Liver (tissue), 9 donors: ENCODE measurements around the gene PTPRD. TPM values are rescaled to one million over a fixed set of nuclear protein-coding genes. Genes with fewer than 3 reads are reported as not detected.

Source experiments
- DNase-seq: peaks from one replicate; pipeline ENCODE4 v3.0.0-alpha.2; 2017; ENCODE audit warnings: low spot score
- H3K27ac ChIP-seq, 2 donors: one replicate each; pipeline ENCODE4 v1.7.0; 2013; ENCODE audit warnings: inconsistent platforms in 2 of 2, low read length in 2 of 2, control low read depth in 1 of 2, low read depth in 1 of 2, mild to moderate bottlenecking in 1 of 2
- H3K27me3 ChIP-seq, 4 donors: one replicate each; pipeline versions ENCODE4 v1.6.1 to v1.7.0; 2013; ENCODE audit warnings: low read length in 3 of 4, inconsistent platforms in 1 of 4, mild to moderate bottlenecking in 1 of 4, moderate library complexity in 1 of 4; ENCODE audit not compliant: control insufficient read depth in 4 of 4, insufficient read depth in 4 of 4
- H3K36me3 ChIP-seq, 4 donors: one replicate each; pipeline versions ENCODE4 v1.6.1 to v1.7.0; 2013; ENCODE audit warnings: low read length in 3 of 4, mild to moderate bottlenecking in 3 of 4, low read depth in 1 of 4, moderate library complexity in 1 of 4; ENCODE audit not compliant: control insufficient read depth in 4 of 4, insufficient read depth in 3 of 4
- H3K4me1 ChIP-seq, 4 donors: one replicate each; pipeline versions ENCODE4 v1.6.1 to v1.7.0; 2013; ENCODE audit warnings: low read length in 3 of 4, mild to moderate bottlenecking in 3 of 4, moderate library complexity in 1 of 4; ENCODE audit not compliant: control insufficient read depth in 4 of 4, insufficient read depth in 4 of 4
- H3K4me3 ChIP-seq, 3 donors: one replicate each; pipeline versions ENCODE4 v1.6.1 to v1.7.0; 2013; ENCODE audit warnings: low read length in 3 of 3, control low read depth in 1 of 3, low read depth in 1 of 3, mild to moderate bottlenecking in 1 of 3
- H3K9ac ChIP-seq, 2 donors: one replicate each; pipeline ENCODE4 v1.7.0; 2013; ENCODE audit warnings: low read length in 2 of 2, mild to moderate bottlenecking in 2 of 2, moderate library complexity in 2 of 2, control low read depth in 1 of 2, low read depth in 1 of 2
- H3K9me3 ChIP-seq, 4 donors: one replicate each; pipeline versions ENCODE4 v1.6.1 to v1.7.0; 2013; ENCODE audit warnings: low read length in 3 of 4; ENCODE audit not compliant: control insufficient read depth in 4 of 4
- EGR1 ChIP-seq, 2 donors: IDR thresholded peaks; 2 replicates each; pipeline ENCODE4 v1.6.1; 2016 to 2018; ENCODE audit warnings: antibody characterized with exemption in 2 of 2, low read depth in 2 of 2
- FOXA1 ChIP-seq: IDR thresholded peaks from 2 replicates; pipeline ENCODE4 v1.6.1; 2016; ENCODE audit warnings: antibody characterized with exemption
- FOXA2 ChIP-seq: IDR thresholded peaks from 2 replicates; pipeline ENCODE4 v1.6.1; 2016; ENCODE audit warnings: antibody characterized with exemption
- GABPA ChIP-seq, 2 donors: IDR thresholded peaks in 1 of 2; conservative IDR thresholded peaks in 1 of 2; 2 replicates each; pipeline ENCODE4 v1.6.1; 2016; ENCODE audit warnings: antibody characterized with exemption in 2 of 2, mild to moderate bottlenecking in 1 of 2, moderate library complexity in 1 of 2
- HNF4A ChIP-seq, 2 donors: conservative IDR thresholded peaks; 2 replicates each; pipeline ENCODE4 v1.6.1; 2016; ENCODE audit warnings: antibody characterized with exemption in 2 of 2, mild to moderate bottlenecking in 2 of 2
- HNF4G ChIP-seq: IDR thresholded peaks from 2 replicates; pipeline ENCODE4 v1.6.1; 2016; ENCODE audit warnings: antibody characterized with exemption
- JUND ChIP-seq, 2 donors: IDR thresholded peaks; 2 replicates each; pipeline ENCODE4 v1.6.1; 2016; ENCODE audit warnings: antibody characterized with exemption in 2 of 2
- NR2F2 ChIP-seq: IDR thresholded peaks from 2 replicates; pipeline ENCODE4 v1.6.1; 2016; ENCODE audit warnings: antibody characterized with exemption
- RAD21 ChIP-seq, 2 donors: IDR thresholded peaks; 2 replicates each; pipeline ENCODE4 v1.6.1; 2016; ENCODE audit warnings: antibody characterized with exemption in 2 of 2, mild to moderate bottlenecking in 2 of 2
- REST ChIP-seq: IDR thresholded peaks from 2 replicates; pipeline ENCODE4 v1.6.1; 2016; ENCODE audit warnings: antibody characterized with exemption, mild to moderate bottlenecking
- RXRA ChIP-seq, 2 donors: IDR thresholded peaks; 2 replicates each; pipeline ENCODE4 v1.6.1; 2017 to 2018; ENCODE audit warnings: antibody characterized with exemption in 2 of 2, mild to moderate bottlenecking in 1 of 2
- SP1 ChIP-seq: IDR thresholded peaks from 2 replicates; pipeline ENCODE4 v1.6.1; 2018; ENCODE audit warnings: antibody characterized with exemption, mild to moderate bottlenecking
- YY1 ChIP-seq: IDR thresholded peaks from 2 replicates; pipeline ENCODE4 v1.6.1; 2016; ENCODE audit warnings: antibody characterized with exemption, mild to moderate bottlenecking
- ZBTB33 ChIP-seq: IDR thresholded peaks from 2 replicates; pipeline ENCODE4 v1.6.1; 2016; ENCODE audit warnings: antibody characterized with exemption
- WGBS: extraction: QIAGEN DNeasy Blood & Tissue Kit; methylation state at CpG from one replicate; pipeline ENCODE4 v1.1.7; 2013; 5-methylcytosine and 5-hydroxymethylcytosine counted together
- polyA plus RNA-seq, 2 donors: library from polyadenylated mRNA; stranded (reverse) in 1 of 2; unstranded in 1 of 2; fragments of 200-250 nt in 1 of 2; fragments of >200 nt in 1 of 2; fragmentation: Nextera tagmentation in 1 of 2; extraction: Ambion mirVana in 1 of 2; gene quantifications; one replicate each; pipeline versions ENCODE4 v1.2.1 to v1.2.3, GENCODE V29; 2013 to 2015
- total RNA-seq, 2 donors: library from RNA; depleted of rRNA; stranded (reverse); fragments of >200 nt; gene quantifications; one replicate each; pipeline ENCODE4 v1.2.3, GENCODE V29; 2014
- TF ChIP-seq, protein P1 (sequence below): fragments of 150-350 bp; IDR thresholded peaks from 2 replicates; pipeline ENCODE4 v1.5.1; 2017; ENCODE audit warnings: improper control_type of control experiment, low read depth, low read length; ENCODE audit not compliant: missing input control
- TF ChIP-seq, protein P2 (sequence below): IDR thresholded peaks from 2 replicates; pipeline ENCODE4 v1.6.1; 2016; ENCODE audit warnings: antibody characterized with exemption
- donor health status: healthy.
- donor health status: healthy.
- donor health status: healthy.
- donor health status: healthy.
- donor health status: healthy.

The PTPRD gene
- total and polyA plus RNA-seq, 4 donors, result 0.78 to 34.2 (median 4.7) TPM

GRCh38 chr9:8494571-8494970 is 2118.2 kb downstream of the PTPRD start:
- Histone ChIP-seq H3K9ac (no peak overlapping the region), H3K27ac (no peak overlapping the region), H3K36me3 (peaks cover 0 to under 1% (median 0%) of the 10 kb centered on the region in 4 donors), H3K9me3 (no peaks in the 10 kb centered on the region), H3K4me3 (no peak overlapping the region), H3K4me1 (no peaks in the 10 kb centered on the region), H3K27me3 (no peaks in the 10 kb centered on the region)
- TF ChIP-seq FOXA2 (no peak), ZBTB33 (no peak), HNF4A (conservative IDR thresholded peaks at IDR 0.05) (no peak), JUND (IDR thresholded peaks at IDR 0.05) (no peak), RXRA (IDR thresholded peaks at IDR 0.05) (no peak)
- TF ChIP-seq, protein P1, sequence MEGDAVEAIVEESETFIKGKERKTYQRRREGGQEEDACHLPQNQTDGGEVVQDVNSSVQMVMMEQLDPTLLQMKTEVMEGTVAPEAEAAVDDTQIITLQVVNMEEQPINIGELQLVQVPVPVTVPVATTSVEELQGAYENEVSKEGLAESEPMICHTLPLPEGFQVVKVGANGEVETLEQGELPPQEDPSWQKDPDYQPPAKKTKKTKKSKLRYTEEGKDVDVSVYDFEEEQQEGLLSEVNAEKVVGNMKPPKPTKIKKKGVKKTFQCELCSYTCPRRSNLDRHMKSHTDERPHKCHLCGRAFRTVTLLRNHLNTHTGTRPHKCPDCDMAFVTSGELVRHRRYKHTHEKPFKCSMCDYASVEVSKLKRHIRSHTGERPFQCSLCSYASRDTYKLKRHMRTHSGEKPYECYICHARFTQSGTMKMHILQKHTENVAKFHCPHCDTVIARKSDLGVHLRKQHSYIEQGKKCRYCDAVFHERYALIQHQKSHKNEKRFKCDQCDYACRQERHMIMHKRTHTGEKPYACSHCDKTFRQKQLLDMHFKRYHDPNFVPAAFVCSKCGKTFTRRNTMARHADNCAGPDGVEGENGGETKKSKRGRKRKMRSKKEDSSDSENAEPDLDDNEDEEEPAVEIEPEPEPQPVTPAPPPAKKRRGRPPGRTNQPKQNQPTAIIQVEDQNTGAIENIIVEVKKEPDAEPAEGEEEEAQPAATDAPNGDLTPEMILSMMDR, result no peak
- DNase-seq, result no peak
- 78% methylated on average over 4 of the region's 4 CpGs for WGBS

DNA sequence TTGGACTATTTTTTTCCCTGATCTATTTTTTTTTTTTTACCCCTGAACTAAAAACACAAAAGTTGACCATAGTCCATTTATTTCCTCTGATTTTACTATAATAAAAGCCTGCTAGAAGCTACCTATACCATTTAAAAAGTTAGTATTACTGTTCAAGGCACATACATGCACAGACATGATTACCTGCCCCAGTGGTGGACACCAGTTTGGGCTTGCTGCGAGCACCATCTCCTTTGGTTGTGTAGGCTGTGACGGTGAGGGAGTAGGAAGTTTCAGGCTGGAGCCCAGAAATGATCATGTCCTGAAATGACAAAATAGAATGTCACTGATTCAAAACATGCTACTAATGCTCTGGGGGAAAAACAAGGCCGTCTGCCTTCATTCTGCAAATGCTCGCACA is 2120.1 kb downstream of the PTPRD start:
- WGBS, result 95% methylated on average over 4 of the region's 4 CpGs
- DNase-seq, result no peak
- Histone ChIP-seq H3K27ac (no peak overlapping the region), H3K36me3 (no peaks in the 10 kb centered on the region), H3K9ac (no peak overlapping the region), H3K4me1 (no peaks in the 10 kb centered on the region), H3K4me3 (no peak overlapping the region), H3K27me3 (no peaks in the 10 kb centered on the region), H3K9me3 (no peaks in the 10 kb centered on the region)
- no peak for TF ChIP-seq HNF4G
- no peak for TF ChIP-seq NR2F2
- TF ChIP-seq EGR1 (IDR thresholded peaks at IDR 0.05; ENCODE audit: low read depth in 2 of 2), result no peak
- TF ChIP-seq YY1, result no peak
- TF ChIP-seq, protein P2, sequence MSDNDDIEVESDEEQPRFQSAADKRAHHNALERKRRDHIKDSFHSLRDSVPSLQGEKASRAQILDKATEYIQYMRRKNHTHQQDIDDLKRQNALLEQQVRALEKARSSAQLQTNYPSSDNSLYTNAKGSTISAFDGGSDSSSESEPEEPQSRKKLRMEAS, result no peak
- no peak for TF ChIP-seq GABPA (IDR thresholded peaks at IDR 0.05 in 1 of 2, conservative IDR thresholded peaks at IDR 0.05 in 1 of 2)
- no peak for TF ChIP-seq SP1
- no peak for TF ChIP-seq JUND (IDR thresholded peaks at IDR 0.05)
- no peak for TF ChIP-seq RXRA (IDR thresholded peaks at IDR 0.05)
- TF ChIP-seq FOXA2, result no peak
- TF ChIP-seq FOXA1, result no peak
- TF ChIP-seq ZBTB33, result no peak
- TF ChIP-seq RAD21 (IDR thresholded peaks at IDR 0.05), result no peak
- TF ChIP-seq HNF4A (conservative IDR thresholded peaks at IDR 0.05), result no peak
- TF ChIP-seq REST, result no peak
